Endodermal cell (in vitro differentiated cells): ENCODE results near the gene ILF3. TPM values are rescaled to one million over a fixed set of nuclear protein-coding genes. Genes with fewer than 3 reads are reported as not detected.

Source experiments
- DNase-seq: peaks from one replicate; pipeline ENCODE4 v3.0.0-alpha.2; 2017
- H3K27ac ChIP-seq: 2 replicates; pipeline ENCODE4 v1.5.1; 2013; ENCODE audit warnings: mild to moderate bottlenecking, low read depth, low read length, moderate library complexity
- H3K27me3 ChIP-seq: 2 replicates; pipeline ENCODE4 v1.6.1; 2013; ENCODE audit warnings: mild to moderate bottlenecking, low read length, moderate library complexity; ENCODE audit not compliant: insufficient read depth, control insufficient read depth, poor library complexity, severe bottlenecking
- H3K36me3 ChIP-seq: 2 replicates; pipeline ENCODE4 v1.7.0; 2013; ENCODE audit warnings: mild to moderate bottlenecking, low read length, moderate library complexity; ENCODE audit not compliant: control insufficient read depth, insufficient read depth
- H3K4me1 ChIP-seq: one replicate; pipeline ENCODE4 v1.7.0; 2013; ENCODE audit warnings: low read length; ENCODE audit not compliant: control insufficient read depth, insufficient read depth
- H3K4me3 ChIP-seq: 2 replicates; pipeline ENCODE4 v1.5.1; 2013; ENCODE audit warnings: mild to moderate bottlenecking, low read length, moderate library complexity
- H3K9ac ChIP-seq: 2 replicates; pipeline ENCODE4 v1.6.1; 2013; ENCODE audit warnings: mild to moderate bottlenecking, low read length, moderate library complexity; ENCODE audit not compliant: poor library complexity, severe bottlenecking; ENCODE audit errors: extremely low read depth
- H3K9me3 ChIP-seq: 2 replicates; pipeline ENCODE4 v1.6.1; 2013; ENCODE audit warnings: mild to moderate bottlenecking, low read length, moderate library complexity; ENCODE audit not compliant: control insufficient read depth
- H3K27ac Mint-ChIP-seq: 2 replicates; pipeline ENCODE4 v1.8.0; 2020; ENCODE audit warnings: mixed read lengths
- H3K27me3 Mint-ChIP-seq: 2 replicates; pipeline ENCODE4 v1.8.0; 2021; ENCODE audit warnings: mild to moderate bottlenecking, mixed read lengths; ENCODE audit not compliant: insufficient read depth
- H3K36me3 Mint-ChIP-seq: 2 replicates; pipeline ENCODE4 v1.8.0; 2020; ENCODE audit warnings: low read depth, mixed read lengths
- H3K4me1 Mint-ChIP-seq: 2 replicates; pipeline ENCODE4 v1.8.0; 2020; ENCODE audit warnings: mixed read lengths
- H3K4me3 Mint-ChIP-seq: 2 replicates; pipeline ENCODE4 v1.8.0; 2020; ENCODE audit warnings: mild to moderate bottlenecking, moderate library complexity, mixed read lengths
- H3K9me3 Mint-ChIP-seq: 2 replicates; pipeline ENCODE4 v1.8.0; 2020; ENCODE audit warnings: mild to moderate bottlenecking, mixed read lengths
- CTCF ChIP-seq: fragments of 200-600 bp; sonication (generic); conservative IDR thresholded peaks from 2 replicates; pipeline ENCODE4 v1.5.0; 2021; ENCODE audit warnings: antibody characterized with exemption, mild to moderate bottlenecking
- WGBS, 2 experiments: methylation state at CpG; one replicate each; pipeline versions ENCODE4 v1.1.5 to v1.1.7; 2013; ENCODE audit warnings: missing lambda C conversion rate in 2 of 2, mixed read lengths in 1 of 2; ENCODE audit not compliant: insufficient coverage in 1 of 2, insufficient read length in 1 of 2; 5-methylcytosine and 5-hydroxymethylcytosine counted together
- total RNA-seq, 2 donors: library from RNA; stranded (reverse); fragmentation: NEBNext Ultra II Directional in 1 of 2; extraction: Animal tissue kit (Norgen Biotek cat#: 25700) in 1 of 2; gene quantifications; 2 replicates in 1 of 2; 3 replicates in 1 of 2; pipeline ENCODE4 v1.2.1, GENCODE V29; 2021

Gene ILF3
- total RNA-seq, 2 donors from 2014 or later: 625 to 629 TPM

- 94 to 98% methylated on average over 15 to 31 of the region's 31 CpGs for WGBS, 2 experiments
- no peaks in the 10 kb centered on the region for H3K27me3 ChIP-seq
- H3K4me3 Mint-ChIP-seq: no peak overlapping the region
- H3K9ac ChIP-seq: no peak overlapping the region
- H3K9me3 ChIP-seq: no peaks in the 10 kb centered on the region
- H3K27ac ChIP-seq: no peak overlapping the region
- peaks cover 96% of the 10 kb centered on the region for H3K36me3 ChIP-seq
- no peaks in the 10 kb centered on the region for H3K27me3 Mint-ChIP-seq
- no peaks in the 10 kb centered on the region for H3K4me1 Mint-ChIP-seq
- no peaks in the 10 kb centered on the region for H3K9me3 Mint-ChIP-seq
- peaks cover 84% of the 10 kb centered on the region for H3K36me3 Mint-ChIP-seq
- no peaks in the 10 kb centered on the region for H3K4me1 ChIP-seq
- no peak for DNase-seq
- no peak for TF ChIP-seq CTCF
- H3K27ac Mint-ChIP-seq: no peak overlapping the region
- no peak overlapping the region for H3K4me3 ChIP-seq
Measured at GRCh38 chr19:10686661-10687517, 32.7 kb downstream of the ILF3 start.

DNA sequence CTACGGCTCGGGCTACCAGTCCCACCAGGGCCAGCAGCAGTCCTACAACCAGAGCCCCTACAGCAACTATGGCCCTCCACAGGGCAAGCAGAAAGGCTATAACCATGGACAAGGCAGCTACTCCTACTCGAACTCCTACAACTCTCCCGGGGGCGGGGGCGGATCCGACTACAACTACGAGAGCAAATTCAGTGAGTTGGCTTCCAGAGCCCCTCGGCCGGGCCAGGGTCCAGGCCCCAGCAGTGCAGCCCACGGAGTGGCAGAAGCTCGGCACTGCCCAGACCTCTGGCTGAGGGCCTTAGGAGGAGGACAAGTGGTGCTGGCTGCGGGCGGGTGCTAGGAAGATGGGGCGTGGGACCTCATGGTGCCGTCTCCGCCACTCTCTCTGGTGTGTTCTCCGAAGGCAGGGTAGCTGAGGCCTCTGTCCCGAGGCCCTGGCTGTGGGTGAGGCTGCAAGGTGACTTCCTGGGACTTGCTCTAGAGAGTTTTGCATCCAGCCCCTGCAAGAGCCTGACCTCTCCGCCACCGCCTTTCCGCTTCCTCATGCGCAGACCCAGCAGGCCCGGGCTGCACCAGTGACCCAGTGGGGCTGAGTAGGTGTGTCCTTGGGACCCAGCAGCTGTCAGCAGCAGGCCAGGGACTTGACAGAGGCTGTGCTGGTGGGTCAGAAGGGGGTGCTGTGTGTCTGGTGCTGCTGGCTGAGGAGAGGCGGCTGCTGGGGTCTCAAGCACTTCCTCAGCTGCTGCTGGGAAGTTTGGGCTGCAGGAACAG lies 33.6 kb downstream of the ILF3 start:
- Histone ChIP-seq H3K27me3 (no peaks in the 10 kb centered on the region), H3K4me3 (no peak overlapping the region), H3K9ac (no peak overlapping the region), H3K36me3 (peaks cover 96% of the 10 kb centered on the region), H3K4me1 (no peaks in the 10 kb centered on the region), H3K9me3 (no peaks in the 10 kb centered on the region), H3K27ac (no peak overlapping the region)
- DNase-seq: no peak
- H3K9me3 Mint-ChIP-seq: no peaks in the 10 kb centered on the region
- H3K36me3 Mint-ChIP-seq: peaks cover 86% of the 10 kb centered on the region
- H3K4me3 Mint-ChIP-seq: no peak overlapping the region
- H3K27ac Mint-ChIP-seq: peak overlapping the region; percentile 52
- 94% methylated on average over 18 to 25 of the region's 25 CpGs for WGBS, 2 experiments
- TF ChIP-seq CTCF: no peak
- H3K4me1 Mint-ChIP-seq: no peaks in the 10 kb centered on the region
- H3K27me3 Mint-ChIP-seq: no peaks in the 10 kb centered on the region

DNA sequence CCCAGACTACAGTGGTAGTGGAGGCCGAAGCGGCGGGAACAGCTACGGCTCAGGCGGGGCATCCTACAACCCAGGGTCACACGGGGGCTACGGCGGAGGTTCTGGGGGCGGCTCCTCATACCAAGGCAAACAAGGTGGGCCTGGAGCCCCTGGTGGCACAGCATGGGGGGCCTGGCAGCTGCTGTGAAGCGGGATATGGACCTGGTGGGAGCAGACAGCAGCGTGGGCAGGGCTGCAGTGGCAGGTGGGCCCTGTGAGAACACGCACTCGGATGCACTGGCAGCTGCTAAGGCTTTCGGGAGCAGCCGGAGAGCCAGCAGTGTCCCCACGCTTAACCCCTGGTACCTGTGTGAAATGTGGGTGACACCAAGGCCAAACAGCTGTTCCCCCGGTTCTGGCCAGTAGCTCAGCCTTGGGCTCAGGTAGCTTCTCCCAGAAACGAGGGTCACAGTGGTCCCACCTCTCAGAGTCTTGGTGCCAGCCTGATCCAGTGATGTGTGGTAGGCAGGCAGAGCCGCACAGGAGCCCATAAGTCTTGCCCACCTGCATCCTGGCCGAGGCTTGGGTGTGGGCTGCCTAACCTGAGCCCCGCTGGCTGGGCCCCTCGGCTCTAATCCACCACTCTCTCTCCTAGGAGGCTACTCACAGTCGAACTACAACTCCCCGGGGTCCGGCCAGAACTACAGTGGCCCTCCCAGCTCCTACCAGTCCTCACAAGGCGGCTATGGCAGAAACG lies 34.6 kb downstream of the ILF3 start:
- no peak overlapping the region for H3K27ac ChIP-seq
- Mint-ChIP-seq H3K4me1 (no peaks in the 10 kb centered on the region), H3K9me3 (no peaks in the 10 kb centered on the region), H3K36me3 (peaks cover 79% of the 10 kb centered on the region), H3K27ac (no peak overlapping the region), H3K27me3 (no peaks in the 10 kb centered on the region), H3K4me3 (no peak overlapping the region)
- 96 to 99% methylated on average over 14 to 27 of the region's 27 CpGs for WGBS, 2 experiments
- H3K9ac ChIP-seq: no peak overlapping the region
- H3K9me3 ChIP-seq: no peaks in the 10 kb centered on the region
- no peaks in the 10 kb centered on the region for H3K27me3 ChIP-seq
- H3K4me1 ChIP-seq: no peaks in the 10 kb centered on the region
- TF ChIP-seq CTCF: no peak
- peaks cover 93% of the 10 kb centered on the region for H3K36me3 ChIP-seq
- no peak for DNase-seq
- H3K4me3 ChIP-seq: no peak overlapping the region
